ENCODE results near the gene HSBP1L1. TPM values are rescaled to one million over a fixed set of nuclear protein-coding genes. Genes with fewer than 3 reads are reported as not detected.

HSBP1L1 gene
- total and polyA plus RNA-seq, 2 of the 13 experiments (the other 11 are each of a cell fraction or from before 2014, with no cell fraction given) = 22.6 to 45.1 TPM

DNA sequence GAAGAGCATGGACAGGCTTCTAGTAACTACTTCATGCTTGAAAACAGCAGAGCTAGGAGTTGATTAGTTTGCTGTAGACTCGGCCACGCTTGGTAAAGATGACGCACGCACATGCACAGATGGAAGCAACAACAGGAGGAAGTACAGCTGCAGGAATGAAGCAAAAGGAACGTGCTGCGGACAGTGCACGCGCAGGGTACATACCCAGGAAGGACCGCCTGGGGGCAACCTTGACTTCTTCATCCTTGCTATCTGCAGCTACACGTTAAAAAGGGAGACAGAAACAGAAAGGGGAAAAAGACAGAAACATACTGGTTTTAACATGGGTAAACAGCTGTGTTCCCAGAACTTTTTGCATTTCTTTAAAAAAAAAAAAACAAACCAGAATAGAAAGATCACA is 30.7 kb upstream of the HSBP1L1 start (continued):
- TF ChIP-seq ZNF292 (CRISPR knock-in tag; IDR thresholded peaks at IDR 0.05; ENCODE audit: borderline replicate concordance, low read depth) = peak; percentile 42; the same call in 1 of the 2 replicates
- TF ChIP-seq MAX (IDR thresholded peaks at IDR 0.05) = peak; percentile 82
- TF ChIP-seq ZNF678 (CRISPR knock-in tag; IDR thresholded peaks at IDR 0.05) = no peak
- TF ChIP-seq, protein P1, sequence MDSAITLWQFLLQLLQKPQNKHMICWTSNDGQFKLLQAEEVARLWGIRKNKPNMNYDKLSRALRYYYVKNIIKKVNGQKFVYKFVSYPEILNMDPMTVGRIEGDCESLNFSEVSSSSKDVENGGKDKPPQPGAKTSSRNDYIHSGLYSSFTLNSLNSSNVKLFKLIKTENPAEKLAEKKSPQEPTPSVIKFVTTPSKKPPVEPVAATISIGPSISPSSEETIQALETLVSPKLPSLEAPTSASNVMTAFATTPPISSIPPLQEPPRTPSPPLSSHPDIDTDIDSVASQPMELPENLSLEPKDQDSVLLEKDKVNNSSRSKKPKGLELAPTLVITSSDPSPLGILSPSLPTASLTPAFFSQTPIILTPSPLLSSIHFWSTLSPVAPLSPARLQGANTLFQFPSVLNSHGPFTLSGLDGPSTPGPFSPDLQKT (CRISPR knock-in tag; IDR thresholded peaks at IDR 0.05; ENCODE audit: borderline replicate concordance) = no peak
- no peak for TF ChIP-seq ZNF441 (CRISPR knock-in tag; IDR thresholded peaks at IDR 0.05; ENCODE audit: borderline replicate concordance)
- TF ChIP-seq YY1 (IDR thresholded peaks at IDR 0.05; ENCODE audit: insufficient read depth, insufficient replicate concordance, low read depth, low read length) = no peak
- TF ChIP-seq ZNF569 (CRISPR knock-in tag; IDR thresholded peaks at IDR 0.05; ENCODE audit: borderline replicate concordance) = no peak
- TF ChIP-seq, protein P2, sequence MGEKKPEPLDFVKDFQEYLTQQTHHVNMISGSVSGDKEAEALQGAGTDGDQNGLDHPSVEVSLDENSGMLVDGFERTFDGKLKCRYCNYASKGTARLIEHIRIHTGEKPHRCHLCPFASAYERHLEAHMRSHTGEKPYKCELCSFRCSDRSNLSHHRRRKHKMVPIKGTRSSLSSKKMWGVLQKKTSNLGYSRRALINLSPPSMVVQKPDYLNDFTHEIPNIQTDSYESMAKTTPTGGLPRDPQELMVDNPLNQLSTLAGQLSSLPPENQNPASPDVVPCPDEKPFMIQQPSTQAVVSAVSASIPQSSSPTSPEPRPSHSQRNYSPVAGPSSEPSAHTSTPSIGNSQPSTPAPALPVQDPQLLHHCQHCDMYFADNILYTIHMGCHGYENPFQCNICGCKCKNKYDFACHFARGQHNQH (CRISPR knock-in tag; IDR thresholded peaks at IDR 0.05) = peak; percentile 38; the same call in 1 of the 2 replicates
- TF ChIP-seq ZNF687 (CRISPR knock-in tag; IDR thresholded peaks at IDR 0.05) = no peak
- peak; percentile 92 for TF ChIP-seq TEAD3 (CRISPR knock-in tag; optimal IDR thresholded peaks at IDR 0.05; ENCODE audit: borderline replicate concordance)
- no peak for TF ChIP-seq ZUFSP (CRISPR knock-in tag; IDR thresholded peaks at IDR 0.05; ENCODE audit: borderline replicate concordance)
- peak; percentile 71; the same call in 1 of the 2 replicates for TF ChIP-seq HOXA3 (CRISPR knock-in tag; IDR thresholded peaks at IDR 0.05)
- TF ChIP-seq NCOA1 (CRISPR knock-in tag; IDR thresholded peaks at IDR 0.05) = no peak
- TF ChIP-seq ZNF788 (CRISPR knock-in tag; IDR thresholded peaks at IDR 0.05; ENCODE audit: borderline replicate concordance) = no peak
- peak; percentile 74 for TF ChIP-seq SMC3 (IDR thresholded peaks at IDR 0.05; ENCODE audit: low read length)
- TF ChIP-seq, protein P3, sequence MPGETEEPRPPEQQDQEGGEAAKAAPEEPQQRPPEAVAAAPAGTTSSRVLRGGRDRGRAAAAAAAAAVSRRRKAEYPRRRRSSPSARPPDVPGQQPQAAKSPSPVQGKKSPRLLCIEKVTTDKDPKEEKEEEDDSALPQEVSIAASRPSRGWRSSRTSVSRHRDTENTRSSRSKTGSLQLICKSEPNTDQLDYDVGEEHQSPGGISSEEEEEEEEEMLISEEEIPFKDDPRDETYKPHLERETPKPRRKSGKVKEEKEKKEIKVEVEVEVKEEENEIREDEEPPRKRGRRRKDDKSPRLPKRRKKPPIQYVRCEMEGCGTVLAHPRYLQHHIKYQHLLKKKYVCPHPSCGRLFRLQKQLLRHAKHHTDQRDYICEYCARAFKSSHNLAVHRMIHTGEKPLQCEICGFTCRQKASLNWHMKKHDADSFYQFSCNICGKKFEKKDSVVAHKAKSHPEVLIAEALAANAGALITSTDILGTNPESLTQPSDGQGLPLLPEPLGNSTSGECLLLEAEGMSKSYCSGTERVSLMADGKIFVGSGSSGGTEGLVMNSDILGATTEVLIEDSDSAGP (CRISPR knock-in tag; IDR thresholded peaks at IDR 0.05; ENCODE audit: borderline replicate concordance) = 0 out of 2 replicates have a peak, but pooled peaks have one; percentile 5
- TF ChIP-seq ZNF205 (CRISPR knock-in tag; IDR thresholded peaks at IDR 0.05) = no peak
- peak; percentile 84 for TF ChIP-seq SAP130 (CRISPR knock-in tag; IDR thresholded peaks at IDR 0.05; ENCODE audit: low read depth)

Data from HepG2 (cell line).